Erythroblast (primary cell): Measurements from ENCODE around the gene DLAT.
"Not testable (repeated sequence)": the region's sequence is repeated elsewhere in the genome, so short reads cannot be mapped to it uniquely, and the experiment has no call there.

Experiments
- DNase-seq, 2 experiments: peaks; one replicate each; lab custom pipeline; 2025; lab: John Stamatoyannopoulos, UW
- GATA1 ChIP-seq: IDR thresholded peaks from 2 replicates; pipeline ENCODE4 v1.6.1; 2011; ENCODE audit warnings: low read depth, mild to moderate bottlenecking, control low read depth, low read length, moderate library complexity
- POLR2A ChIP-seq: IDR thresholded peaks from 2 replicates; pipeline ENCODE4 v1.6.1; 2011; ENCODE audit warnings: mild to moderate bottlenecking, low read length

Gene DLAT

DNA sequence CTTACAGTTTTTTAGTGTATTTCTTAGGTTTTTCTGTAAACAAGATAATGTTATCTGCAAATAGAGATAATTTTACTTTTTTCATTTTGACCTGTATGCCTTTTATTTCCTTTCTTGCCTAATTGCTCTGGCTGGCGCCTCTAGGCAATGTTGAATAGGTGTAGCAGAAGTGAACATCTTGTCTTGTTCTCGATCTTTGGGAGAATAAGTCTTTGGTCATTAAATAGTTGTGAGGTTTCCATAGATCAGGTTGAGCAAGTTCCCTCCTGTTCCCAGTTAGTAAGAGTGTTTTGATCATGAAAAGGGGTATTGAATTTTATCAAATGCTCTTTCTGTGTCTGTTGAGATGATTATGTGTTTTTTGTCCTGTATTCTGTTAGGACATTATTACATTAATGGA is 24.6 kb downstream of the DLAT start:
- DNase-seq: no peak
- TF ChIP-seq GATA1 (no peak), POLR2A (no peak)

DNA sequence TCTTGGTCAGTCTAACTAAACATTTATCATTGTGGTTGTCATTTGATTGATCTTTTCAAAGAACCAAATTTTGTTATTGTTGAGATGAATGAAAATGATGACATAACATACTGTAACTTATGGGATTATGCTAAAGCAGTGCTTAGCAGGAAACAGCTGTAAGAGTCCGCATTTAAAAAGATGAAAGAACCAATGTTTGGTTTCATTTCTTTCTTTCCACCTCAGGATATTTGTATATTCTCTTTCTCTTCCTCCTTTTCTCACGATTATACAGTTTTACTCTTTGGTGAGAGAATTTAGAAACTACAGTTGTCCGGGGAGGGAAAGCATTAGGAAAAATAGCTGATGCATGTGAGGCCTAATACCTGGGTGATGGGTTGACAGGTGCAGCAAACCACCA is 25.5 kb downstream of the DLAT start:
- no peak for DNase-seq
- no peak for TF ChIP-seq POLR2A
- no peak for TF ChIP-seq GATA1

DNA sequence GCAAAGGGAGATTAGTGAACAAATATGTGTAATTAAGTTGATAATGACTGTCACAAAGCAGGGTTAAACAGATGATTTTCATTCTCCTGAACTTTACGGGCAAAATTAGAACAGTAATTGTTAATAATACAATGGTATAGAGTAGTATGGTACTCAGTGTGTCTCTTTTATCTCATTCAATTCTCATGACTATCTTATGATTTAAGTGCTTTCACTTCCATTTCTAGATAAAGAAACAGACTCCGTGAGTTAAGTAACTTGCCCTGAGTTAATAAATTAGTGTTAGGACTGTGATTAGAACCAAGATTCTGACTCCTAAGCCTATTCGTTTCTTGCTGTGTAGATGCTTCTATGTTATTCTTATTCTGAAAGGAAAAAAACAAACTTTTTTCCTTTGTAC is 26.6 kb downstream of the DLAT start:
- TF ChIP-seq POLR2A (no peak), GATA1 (no peak)
- no peak for DNase-seq

DNA sequence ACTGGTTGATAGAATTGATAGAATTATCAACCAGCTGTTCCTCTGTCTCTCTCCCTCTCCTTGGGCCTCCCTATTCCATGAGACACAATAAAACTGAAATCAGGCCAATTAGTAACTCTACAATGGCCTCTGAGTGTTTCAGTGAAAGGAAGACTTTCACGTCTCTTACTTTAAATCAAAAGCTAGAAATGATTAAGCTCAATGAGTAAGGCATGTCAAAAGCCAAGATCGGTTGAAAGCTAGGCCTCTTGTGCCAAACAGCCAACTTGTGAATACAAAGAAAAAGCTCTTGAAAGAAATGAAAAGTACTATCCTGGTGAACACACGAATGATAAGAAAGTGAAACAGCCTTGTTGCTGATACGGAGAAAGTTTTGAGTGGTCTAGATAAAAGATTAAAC is 32.0 kb downstream of the DLAT start:
- TF ChIP-seq GATA1 (no peak), POLR2A (no peak)
- no peak for DNase-seq

DNA sequence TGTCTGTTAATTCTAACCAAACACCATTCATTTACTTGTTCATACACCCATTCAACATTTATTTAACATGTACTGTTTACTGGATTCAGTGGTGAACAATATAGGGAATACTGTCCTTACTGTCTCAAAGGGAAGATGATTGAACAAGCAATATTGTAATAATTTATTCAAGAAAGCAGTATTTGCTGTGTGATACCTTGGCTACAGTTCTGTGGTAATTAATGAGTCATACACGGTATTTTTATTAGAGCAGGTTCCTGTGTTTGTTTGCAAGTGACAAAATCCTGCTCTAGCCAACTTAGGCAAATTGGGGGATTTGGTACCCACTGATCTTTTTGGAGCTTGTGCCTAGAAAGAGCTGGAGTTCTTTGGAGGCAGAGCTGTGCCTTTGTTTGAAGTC is 32.9 kb downstream of the DLAT start:
- TF ChIP-seq GATA1: no peak
- no peak for TF ChIP-seq POLR2A

DNA sequence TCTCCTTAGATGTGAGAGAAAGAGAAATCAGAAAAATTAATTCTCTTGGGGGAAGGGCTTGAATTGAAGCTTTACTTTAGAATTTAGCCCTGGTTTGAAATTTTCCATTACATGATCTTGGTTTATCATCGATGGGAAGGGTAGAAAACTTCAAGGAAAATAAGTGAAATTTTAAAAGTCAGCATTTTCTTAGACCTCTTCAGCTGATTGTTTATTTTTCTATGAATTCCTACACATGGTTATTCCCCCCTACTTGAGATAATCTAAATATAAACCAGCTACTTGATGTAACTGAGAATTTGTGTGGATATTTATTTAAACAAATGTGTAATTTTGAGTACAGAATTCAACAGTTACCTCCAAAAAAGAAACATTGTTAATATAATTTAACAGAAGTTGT is 37.7 kb downstream of the DLAT start:
- TF ChIP-seq POLR2A (no peak), GATA1 (no peak)
- no peak for DNase-seq

More for the DNA sequence above, 32.9 kb downstream of the DLAT start:
- DNase-seq: no peak

DNA sequence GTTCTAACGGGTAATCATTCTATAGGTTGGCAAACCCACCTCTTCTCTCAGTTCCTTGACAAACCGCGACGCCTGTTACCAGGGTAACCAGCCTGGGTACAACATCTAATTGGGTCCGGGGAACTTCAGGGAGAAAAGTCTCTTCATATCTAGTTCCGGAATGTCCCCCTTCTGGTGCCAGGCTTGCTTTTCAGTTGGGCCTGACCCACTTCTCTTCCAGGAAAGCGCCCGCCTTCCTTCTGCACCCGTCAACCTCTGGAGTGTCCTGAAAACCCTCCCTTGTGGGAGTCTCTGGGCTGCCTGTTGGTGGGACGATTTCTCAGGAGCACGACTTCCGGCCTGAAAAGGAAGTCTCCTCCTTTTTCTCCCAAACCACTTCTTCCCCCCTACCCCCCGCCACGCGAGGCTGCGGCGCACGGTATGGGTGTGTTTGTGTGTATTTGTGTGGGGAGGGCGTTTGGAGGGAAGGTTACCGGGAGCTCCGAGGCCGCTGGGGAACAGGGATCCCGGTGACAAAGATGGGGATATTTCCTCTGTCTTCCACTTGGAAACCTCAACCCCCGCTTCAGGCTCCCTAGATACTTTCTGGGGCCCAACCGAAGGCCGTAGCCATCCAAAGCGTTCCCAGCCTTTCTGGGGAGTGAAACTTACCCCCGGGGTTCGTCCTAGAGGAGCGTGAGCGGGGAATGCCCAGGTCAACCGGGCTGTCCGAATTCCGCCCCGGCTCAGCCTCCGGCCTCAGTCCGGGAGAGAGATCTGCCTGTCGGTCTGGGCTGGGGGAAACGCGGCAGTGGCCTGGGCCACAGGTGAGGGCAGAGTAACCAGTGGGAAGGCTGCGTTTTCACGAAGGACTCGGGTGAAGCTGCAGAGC is 49.0 kb downstream of the DLAT start, which contains the start of the genes NKAPD1 and PIH1D2:
Gene NKAPD1, plus strand, starts transcription at position 359 of the 871 bp plus-strand sequence. CDS start 1,276 bp downstream, outside the sequence.
Gene PIH1D2, minus strand, starts transcription at position 77 of the 871 bp plus-strand sequence. CDS start 843 bp downstream, outside the sequence.
- TF ChIP-seq POLR2A: peak; percentile 69
- TF ChIP-seq GATA1: no peak
- DNase-seq: peak; percentile 94

DNA sequence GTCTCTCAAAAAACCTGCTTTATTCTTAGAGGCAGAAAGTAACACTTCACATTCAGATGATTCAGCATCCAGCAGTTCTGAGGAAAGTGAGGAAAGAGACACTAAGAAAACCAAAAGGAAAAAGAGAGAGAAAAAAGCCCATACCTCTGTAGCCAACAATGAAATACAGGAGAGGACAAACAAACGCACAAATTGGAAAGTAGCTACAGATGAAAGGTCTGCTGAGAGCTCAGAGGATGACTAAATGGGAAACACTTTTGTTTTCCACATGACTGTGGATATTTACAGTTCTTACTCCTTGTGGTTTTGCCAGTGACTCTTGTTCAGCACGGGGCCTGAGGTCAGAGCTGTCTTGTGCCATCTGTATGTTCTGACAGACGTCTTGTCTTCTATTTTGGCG is 57.5 kb downstream of the DLAT start:
- DNase-seq: no peak
- no peak for TF ChIP-seq POLR2A
- no peak for TF ChIP-seq GATA1

DNA sequence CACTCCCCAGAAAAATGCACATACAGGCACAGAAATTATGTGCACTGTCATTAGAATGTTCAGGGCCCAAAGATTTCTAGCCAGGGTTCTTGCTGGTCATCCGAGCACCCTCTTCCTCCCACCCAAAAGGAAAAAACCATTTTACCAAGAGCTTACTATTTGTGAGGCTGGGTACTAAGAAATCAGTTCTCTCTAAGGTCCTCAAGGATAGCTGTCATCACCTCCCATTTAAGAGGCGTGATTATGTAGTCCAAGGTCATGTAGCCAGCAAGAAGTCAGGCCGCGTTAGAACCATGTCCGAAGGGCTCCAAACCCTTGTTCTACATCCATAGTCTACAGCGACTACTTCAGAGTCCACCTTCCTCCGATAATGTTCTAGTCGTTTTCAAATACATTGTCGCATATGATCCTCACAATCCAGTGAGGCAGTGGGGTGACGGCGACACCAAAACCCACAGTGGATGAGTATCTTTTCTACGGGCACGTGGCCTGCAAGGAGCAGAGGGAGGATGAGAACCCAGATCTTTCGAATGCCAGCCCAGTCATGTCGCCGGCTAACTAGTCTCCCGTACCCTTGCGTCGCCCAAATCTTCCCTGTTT is 60.7 kb downstream of the DLAT start:
- DNase-seq: peak; percentile 71 to 77
- TF ChIP-seq POLR2A (no peak), GATA1 (no peak)

DNA sequence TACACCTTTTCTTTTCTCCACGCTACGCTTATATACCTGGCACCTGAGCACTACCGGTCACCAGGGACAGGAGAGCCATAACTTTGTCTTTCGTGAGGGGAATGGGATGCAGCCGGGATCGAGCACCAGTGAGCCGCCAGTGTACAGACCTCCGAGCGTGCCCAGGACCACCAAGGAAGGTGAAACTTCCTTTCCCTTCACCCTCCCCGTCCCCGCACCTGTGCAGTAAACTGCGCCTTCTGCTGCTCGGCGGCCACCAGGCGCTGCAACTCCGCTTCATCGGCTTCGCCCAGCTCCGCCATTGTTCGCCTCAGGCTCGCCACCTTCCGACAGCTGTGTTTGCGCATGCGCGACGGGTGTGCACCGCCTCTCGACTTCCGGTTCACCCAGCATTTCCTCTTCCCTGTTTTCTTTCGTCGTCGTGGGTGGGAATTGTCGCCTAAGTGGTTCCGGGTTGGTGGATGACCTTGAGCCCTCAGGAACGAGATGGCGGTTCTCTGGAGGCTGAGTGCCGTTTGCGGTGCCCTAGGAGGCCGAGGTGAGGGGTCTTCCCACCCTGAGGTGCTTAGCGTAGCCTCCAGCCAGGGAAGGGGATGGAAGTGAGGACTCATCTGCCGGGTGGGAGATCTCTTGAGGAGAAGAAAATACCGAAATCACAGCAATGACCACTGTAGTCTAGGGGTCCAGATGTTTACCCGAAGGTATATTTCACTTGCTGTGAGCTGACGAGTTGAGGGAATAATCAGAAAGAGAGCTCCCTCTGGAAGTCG is 61.4 kb downstream of the DLAT start, which contains the start of the genes SDHD and TIMM8B:
Gene SDHD, plus strand, starts transcription at position 452 of the 770 bp plus-strand sequence. Its CDS starts 35 bp downstream, at position 487.
Gene TIMM8B, minus strand, starts transcription at position 335 of the 770 bp plus-strand sequence. Its CDS starts 33 bp downstream, at position 302.
- TF ChIP-seq GATA1 (no peak), POLR2A (peak; percentile 93)
- peak; percentile 98 to 99 for DNase-seq

DNA sequence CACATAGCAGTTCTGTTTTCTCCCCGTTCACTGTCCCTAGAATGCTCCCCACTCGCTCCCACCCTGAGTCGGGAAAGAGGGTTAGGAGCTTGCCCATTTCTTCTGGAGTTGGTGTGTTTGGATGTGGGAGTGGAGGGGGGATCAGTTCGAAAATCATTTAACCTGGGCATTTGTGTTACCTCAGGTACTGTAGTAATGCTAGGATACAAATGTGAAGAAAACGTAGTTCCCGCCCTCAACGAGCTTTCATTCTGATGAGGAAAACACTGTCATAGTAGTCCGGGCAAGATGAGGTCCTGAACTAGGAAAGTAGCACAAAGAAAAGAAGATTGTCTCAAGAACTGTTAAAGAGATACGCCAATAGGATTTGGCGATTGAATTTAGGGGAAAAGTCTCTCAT is 62.0 kb downstream of the DLAT start:
- TF ChIP-seq POLR2A (no peak), GATA1 (no peak)
- DNase-seq: peak; percentile 37 to 50

DNA sequence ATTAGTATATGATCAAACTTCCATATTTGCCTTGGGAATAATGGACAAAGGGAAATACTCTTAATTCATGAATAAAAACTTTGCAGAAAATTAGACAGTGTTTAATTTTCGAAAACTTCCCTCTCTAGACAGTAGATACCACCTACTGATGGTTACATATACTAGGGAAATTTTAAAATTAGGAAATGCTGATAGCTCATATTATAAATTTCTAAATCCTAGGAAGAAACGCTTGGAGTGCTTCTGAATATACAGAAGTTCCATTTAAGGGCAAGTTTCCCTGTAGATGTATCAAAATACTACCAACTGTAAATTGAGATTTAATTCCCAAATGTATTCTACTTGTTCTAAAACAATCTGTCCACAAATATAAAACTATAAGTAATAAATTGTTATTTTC is 70.1 kb downstream of the DLAT start:
- not testable (repeated sequence) for DNase-seq

DNA sequence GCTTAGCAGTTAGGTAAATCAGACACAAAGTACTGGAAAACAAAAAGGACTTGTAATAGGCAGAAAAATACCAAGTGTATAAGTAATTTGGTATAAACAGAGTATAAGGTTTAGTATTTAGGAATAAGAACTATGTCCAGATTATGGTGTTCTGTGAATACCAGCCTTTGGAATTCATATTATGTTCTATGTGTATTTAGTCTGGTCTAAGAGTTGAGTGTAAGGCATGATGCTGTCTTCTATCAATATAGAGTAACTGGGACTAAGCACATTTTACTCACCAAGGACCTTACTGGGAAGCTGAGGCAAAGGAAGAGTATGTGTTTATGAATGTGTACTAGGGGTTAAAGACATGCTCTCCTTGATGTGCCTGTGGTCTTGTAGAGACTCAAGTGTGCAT is 71.0 kb downstream of the DLAT start:
- no peak for TF ChIP-seq POLR2A
- TF ChIP-seq GATA1: no peak
- DNase-seq: no peak
